Esophagus muscularis mucosa (tissue), 4 donors: ENCODE measurements around the gene MYLK.
A peak's percentile ranks its signal among the peaks of the same experiment; 100 is the strongest.

Experiments used
- EP300 ChIP-seq: sonication (generic); formaldehyde crosslinking; IDR thresholded peaks from one replicate; pipeline ENCODE4 v1.6.1; 2017; ENCODE audit warnings: antibody characterized with exemption
- POLR2A ChIP-seq: fragments of 450-650 bp; IDR thresholded peaks from one replicate; pipeline ENCODE4 v1.6.1; 2017; ENCODE audit warnings: antibody characterized with exemption, moderate library complexity, mild to moderate bottlenecking, low read depth
- POLR2AphosphoS5 ChIP-seq, 2 donors: sonication (generic); formaldehyde crosslinking; IDR thresholded peaks; one replicate each; pipeline ENCODE4 v1.6.1; 2017; ENCODE audit warnings: antibody characterized with exemption in 2 of 2
- TF ChIP-seq, protein P1 (sequence below), 3 experiments: fragments of 200-600 bp in 2 of 3; fragments of 450-650 bp in 1 of 3; sonication (generic) in 2 of 3; IDR thresholded peaks; one replicate each; pipeline ENCODE4 v1.5.1; 2017 to 2019; ENCODE audit warnings: antibody characterized with exemption in 3 of 3, mild to moderate bottlenecking in 2 of 3, moderate library complexity in 1 of 3

DNA sequence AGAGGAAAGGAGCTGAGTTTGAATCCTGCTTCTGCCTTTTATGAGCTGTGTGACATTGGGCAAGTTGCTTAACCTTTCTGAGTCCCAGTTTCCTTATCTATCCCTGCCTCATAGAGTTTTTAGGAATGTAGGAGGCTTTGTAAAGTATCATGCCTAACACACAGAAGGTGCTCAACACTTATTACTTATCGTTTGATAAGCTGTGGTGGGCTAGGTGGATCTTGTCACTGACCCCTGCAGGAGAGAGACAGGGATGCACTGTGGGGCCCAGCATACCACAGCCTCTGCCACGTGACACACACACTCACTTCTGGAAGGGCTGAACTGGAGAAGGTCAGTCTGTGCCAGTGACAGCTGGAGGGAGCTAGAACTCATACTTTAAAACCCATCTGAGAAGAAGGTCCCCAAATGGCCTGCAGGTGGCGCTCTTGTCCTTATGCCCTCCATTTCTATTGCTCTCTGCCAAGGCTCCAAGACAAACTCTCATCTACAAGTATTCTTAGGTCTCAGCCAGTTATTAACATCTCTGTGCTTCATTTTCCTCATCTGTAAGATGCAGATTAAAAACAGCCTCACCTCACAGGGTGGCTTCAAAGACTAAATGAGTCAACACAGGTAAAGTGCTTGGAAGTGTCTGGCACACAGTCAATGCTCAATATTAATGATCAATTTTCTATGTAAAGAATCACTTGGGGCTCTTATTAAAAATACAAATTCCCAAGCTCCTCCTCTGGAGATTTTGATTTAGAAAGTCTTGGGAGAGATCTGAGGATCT, 241.8 kb downstream of the MYLK start:
- TF ChIP-seq, protein P1, sequence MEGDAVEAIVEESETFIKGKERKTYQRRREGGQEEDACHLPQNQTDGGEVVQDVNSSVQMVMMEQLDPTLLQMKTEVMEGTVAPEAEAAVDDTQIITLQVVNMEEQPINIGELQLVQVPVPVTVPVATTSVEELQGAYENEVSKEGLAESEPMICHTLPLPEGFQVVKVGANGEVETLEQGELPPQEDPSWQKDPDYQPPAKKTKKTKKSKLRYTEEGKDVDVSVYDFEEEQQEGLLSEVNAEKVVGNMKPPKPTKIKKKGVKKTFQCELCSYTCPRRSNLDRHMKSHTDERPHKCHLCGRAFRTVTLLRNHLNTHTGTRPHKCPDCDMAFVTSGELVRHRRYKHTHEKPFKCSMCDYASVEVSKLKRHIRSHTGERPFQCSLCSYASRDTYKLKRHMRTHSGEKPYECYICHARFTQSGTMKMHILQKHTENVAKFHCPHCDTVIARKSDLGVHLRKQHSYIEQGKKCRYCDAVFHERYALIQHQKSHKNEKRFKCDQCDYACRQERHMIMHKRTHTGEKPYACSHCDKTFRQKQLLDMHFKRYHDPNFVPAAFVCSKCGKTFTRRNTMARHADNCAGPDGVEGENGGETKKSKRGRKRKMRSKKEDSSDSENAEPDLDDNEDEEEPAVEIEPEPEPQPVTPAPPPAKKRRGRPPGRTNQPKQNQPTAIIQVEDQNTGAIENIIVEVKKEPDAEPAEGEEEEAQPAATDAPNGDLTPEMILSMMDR (IDR thresholded peaks at IDR 0.05): peak; percentile 87 to 95 (median 93)
- TF ChIP-seq POLR2A: no peak
- no peak for TF ChIP-seq EP300
- TF ChIP-seq POLR2AphosphoS5 (IDR thresholded peaks at IDR 0.05): peak; percentile 77 to 83
